ENCODE measurements around the gene LRRK1. TPM values are rescaled to one million over a fixed set of nuclear protein-coding genes. Genes with fewer than 3 reads are reported as not detected.

LRRK1 gene, protein sequence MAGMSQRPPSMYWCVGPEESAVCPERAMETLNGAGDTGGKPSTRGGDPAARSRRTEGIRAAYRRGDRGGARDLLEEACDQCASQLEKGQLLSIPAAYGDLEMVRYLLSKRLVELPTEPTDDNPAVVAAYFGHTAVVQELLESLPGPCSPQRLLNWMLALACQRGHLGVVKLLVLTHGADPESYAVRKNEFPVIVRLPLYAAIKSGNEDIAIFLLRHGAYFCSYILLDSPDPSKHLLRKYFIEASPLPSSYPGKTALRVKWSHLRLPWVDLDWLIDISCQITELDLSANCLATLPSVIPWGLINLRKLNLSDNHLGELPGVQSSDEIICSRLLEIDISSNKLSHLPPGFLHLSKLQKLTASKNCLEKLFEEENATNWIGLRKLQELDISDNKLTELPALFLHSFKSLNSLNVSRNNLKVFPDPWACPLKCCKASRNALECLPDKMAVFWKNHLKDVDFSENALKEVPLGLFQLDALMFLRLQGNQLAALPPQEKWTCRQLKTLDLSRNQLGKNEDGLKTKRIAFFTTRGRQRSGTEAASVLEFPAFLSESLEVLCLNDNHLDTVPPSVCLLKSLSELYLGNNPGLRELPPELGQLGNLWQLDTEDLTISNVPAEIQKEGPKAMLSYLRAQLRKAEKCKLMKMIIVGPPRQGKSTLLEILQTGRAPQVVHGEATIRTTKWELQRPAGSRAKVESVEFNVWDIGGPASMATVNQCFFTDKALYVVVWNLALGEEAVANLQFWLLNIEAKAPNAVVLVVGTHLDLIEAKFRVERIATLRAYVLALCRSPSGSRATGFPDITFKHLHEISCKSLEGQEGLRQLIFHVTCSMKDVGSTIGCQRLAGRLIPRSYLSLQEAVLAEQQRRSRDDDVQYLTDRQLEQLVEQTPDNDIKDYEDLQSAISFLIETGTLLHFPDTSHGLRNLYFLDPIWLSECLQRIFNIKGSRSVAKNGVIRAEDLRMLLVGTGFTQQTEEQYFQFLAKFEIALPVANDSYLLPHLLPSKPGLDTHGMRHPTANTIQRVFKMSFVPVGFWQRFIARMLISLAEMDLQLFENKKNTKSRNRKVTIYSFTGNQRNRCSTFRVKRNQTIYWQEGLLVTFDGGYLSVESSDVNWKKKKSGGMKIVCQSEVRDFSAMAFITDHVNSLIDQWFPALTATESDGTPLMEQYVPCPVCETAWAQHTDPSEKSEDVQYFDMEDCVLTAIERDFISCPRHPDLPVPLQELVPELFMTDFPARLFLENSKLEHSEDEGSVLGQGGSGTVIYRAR (N-terminal part only)
- 11.1 and 11.8 TPM in 2 replicates for total RNA-seq

DNA sequence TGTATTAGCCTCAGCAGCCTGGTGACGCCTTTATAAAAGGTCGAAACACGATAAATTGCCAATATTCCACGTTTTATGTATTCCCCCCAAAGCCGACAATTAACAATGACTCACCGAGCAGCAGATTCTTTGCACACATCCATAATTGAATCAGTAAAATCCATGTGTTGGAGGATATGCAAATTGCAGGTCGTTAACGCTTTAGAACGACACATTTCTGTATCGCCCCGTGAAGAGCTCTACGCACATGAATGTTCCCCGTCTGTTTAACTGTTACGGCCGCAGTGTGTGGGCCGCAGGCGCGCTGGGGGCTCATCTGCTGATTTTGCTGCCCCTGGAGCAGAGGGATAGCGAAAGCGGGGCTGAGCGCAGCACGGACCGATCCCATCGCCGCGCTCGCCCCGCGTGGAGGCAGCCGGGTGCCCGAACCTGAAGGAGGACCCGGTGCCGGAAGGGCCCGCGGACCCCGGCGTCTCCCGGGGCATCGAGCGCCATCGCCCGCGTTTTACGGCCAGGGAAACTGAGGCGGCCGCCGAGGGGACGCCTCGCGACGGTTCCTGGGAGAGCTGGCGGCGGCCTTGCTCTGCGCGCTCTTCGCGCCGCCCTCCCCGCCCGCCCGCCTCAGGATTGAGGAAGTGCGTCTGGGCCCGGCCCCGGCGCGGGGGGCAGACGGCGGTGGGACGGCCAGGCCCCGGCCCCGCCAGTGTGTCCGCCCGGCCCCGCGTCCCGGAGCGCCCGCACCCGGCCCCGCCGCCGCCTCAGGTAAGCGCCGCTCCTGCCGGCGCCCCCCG, at the start of gene LRRK1:
TSS of gene LRRK1 (plus strand) at position 668 of the 791 bp plus-strand sequence. CDS start 5,276 bp downstream, outside the sequence.

DNA sequence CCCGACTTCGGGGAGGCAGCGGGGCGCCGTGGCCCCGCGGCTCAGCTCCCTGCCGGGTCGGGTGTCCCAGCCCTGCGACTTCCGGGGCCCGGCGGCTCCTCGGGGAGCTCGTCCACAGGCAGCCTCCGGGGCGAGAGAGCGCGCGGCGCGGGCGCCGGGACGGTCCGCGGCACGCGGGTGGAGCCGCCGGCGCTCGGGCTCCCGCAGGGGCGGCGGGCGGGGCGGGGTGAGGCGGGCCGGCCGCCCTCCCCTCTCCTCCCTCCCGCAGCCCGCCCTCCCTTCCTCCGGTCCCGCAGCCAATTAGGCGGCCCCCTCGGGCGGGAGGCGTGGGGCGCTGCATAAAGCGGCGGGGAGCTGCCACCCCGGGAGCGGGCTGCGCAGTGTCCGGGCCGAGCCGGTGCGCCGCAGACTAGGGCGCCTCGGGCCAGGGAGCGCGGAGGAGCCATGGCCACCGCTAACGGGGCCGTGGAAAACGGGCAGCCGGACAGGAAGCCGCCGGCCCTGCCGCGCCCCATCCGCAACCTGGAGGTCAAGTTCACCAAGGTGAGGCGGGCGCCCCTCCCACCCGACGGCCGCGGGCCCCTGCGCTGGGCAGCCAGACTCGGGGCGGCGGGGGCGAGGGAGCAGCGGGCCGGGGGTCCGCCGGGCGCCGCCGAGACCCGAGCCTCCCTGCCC, 39.6 kb upstream of the LRRK1 start, which contains the start of gene ALDH1A3:
TSS of gene ALDH1A3 (plus strand) at position 368 of the 675 bp plus-strand sequence. CDS start at position 445, 77 bp downstream.

Other genes starting within 250 kb of the LRRK1 start
- gene ALDH1A3, start 39.5 kb upstream of the LRRK1 start, total RNA-seq = 12.7 and 73.0 TPM in 2 replicates